HepG2 (cell line): Measurements from ENCODE around the gene ZNF764. TPM values are rescaled to one million over a fixed set of nuclear protein-coding genes. Genes with fewer than 3 reads are reported as not detected.

Experiments used
- BHLHE40 ChIP-seq: IDR thresholded peaks from 2 replicates; pipeline ENCODE4 v1.6.1; 2011; ENCODE audit warnings: low read length, improper control_type of control experiment
- CBX5 ChIP-seq: sonication (generic); formaldehyde crosslinking; IDR thresholded peaks from 2 replicates; pipeline ENCODE4 v1.4.0; 2020; ENCODE audit warnings: missing genetic modification reagents, borderline replicate concordance
- ETV6 ChIP-seq: sonication (generic); formaldehyde crosslinking; conservative IDR thresholded peaks from 2 replicates; pipeline ENCODE4 v1.4.0; 2020; ENCODE audit warnings: missing genetic modification reagents
- MIER3 ChIP-seq: IDR thresholded peaks from 2 replicates; pipeline ENCODE4 v1.6.1; 2016; ENCODE audit warnings: missing compliant biosample characterization, borderline replicate concordance
- NR2F2 ChIP-seq: IDR thresholded peaks from 2 replicates; pipeline ENCODE4 v1.6.1; 2012; ENCODE audit warnings: low read depth, inconsistent platforms, borderline replicate concordance
- RBAK ChIP-seq: sonication (generic); formaldehyde crosslinking; IDR thresholded peaks from 2 replicates; pipeline ENCODE4 v1.5.1; 2020; ENCODE audit warnings: mild to moderate bottlenecking, missing genetic modification reagents
- RFXANK ChIP-seq: IDR thresholded peaks from 2 replicates; pipeline ENCODE4 v1.6.1; 2016
- STAT5B ChIP-seq: sonication (generic); formaldehyde crosslinking; IDR thresholded peaks from 2 replicates; pipeline ENCODE4 v1.4.0; 2020; ENCODE audit warnings: missing genetic modification reagents
- TAF15 ChIP-seq: fragments of 200-400 bp; formaldehyde crosslinking; IDR thresholded peaks from one replicate; pipeline ENCODE4 v1.6.1; 2018; ENCODE audit warnings: mild to moderate bottlenecking, low read depth, low read length; ENCODE audit not compliant: poor library complexity, severe bottlenecking
- ZFYVE20 ChIP-seq: sonication (generic); formaldehyde crosslinking; IDR thresholded peaks from 2 replicates; pipeline ENCODE4 v1.8.0; 2023; ENCODE audit warnings: low read depth, mild to moderate bottlenecking, moderate library complexity, missing genetic modification reagents, borderline replicate concordance
- ZKSCAN8 ChIP-seq: IDR thresholded peaks from 2 replicates; pipeline ENCODE4 v1.6.1; 2016; ENCODE audit warnings: borderline replicate concordance, missing genetic modification reagents, missing compliant biosample characterization
- ZNF878 ChIP-seq: sonication (generic); formaldehyde crosslinking; IDR thresholded peaks from 2 replicates; pipeline ENCODE4 v1.8.1; 2023; ENCODE audit warnings: mild to moderate bottlenecking, missing genetic modification reagents, moderate library complexity
- ZNF879 ChIP-seq: sonication (generic); formaldehyde crosslinking; IDR thresholded peaks from 2 replicates; pipeline ENCODE4 v1.8.1; 2023; ENCODE audit warnings: missing genetic modification reagents
- polyA plus RNA-seq, 8 experiments: library from polyadenylated mRNA; depleted of rRNA in 3 of 8; stranded (reverse) in 7 of 8; unstranded in 1 of 8; fragments of >200 nt; fragmentation: Illumina TruSeq in 4 of 8; extraction: Trizol in 4 of 8; gene quantifications; 2 replicates each; pipeline versions ENCODE4 v1.2.1 to v1.2.3, GENCODE V29; 2011 to 2016; ENCODE audit warnings: low read depth in 4 of 8, missing spikeins in 1 of 8, mixed read lengths in 1 of 8; ENCODE audit not compliant: insufficient read depth in 1 of 8
- total RNA-seq, 5 experiments: library from RNA; depleted of rRNA; stranded (reverse); fragments of >200 nt; fragmentation: Illumina TruSeq; extraction: Trizol; gene quantifications; 2 replicates each; pipeline ENCODE4 v1.2.3, GENCODE V29; 2016; ENCODE audit warnings: low read depth in 1 of 5
- TF ChIP-seq, protein P1 (sequence below), 2 experiments: fragments of 450-650 bp in 1 of 2; sonication (generic) in 1 of 2; formaldehyde crosslinking in 1 of 2; IDR thresholded peaks; 2 replicates each; pipeline versions ENCODE4 v1.6.1 to v1.8.0; 2016 to 2022; ENCODE audit warnings: antibody characterized with exemption in 1 of 2, mild to moderate bottlenecking in 1 of 2, missing genetic modification reagents in 1 of 2
- TF ChIP-seq, protein P2 (sequence below): sonication (generic); formaldehyde crosslinking; IDR thresholded peaks from 2 replicates; pipeline ENCODE4 v1.5.0; 2020; ENCODE audit warnings: missing genetic modification reagents
- TF ChIP-seq, protein P3 (sequence below): sonication (generic); formaldehyde crosslinking; IDR thresholded peaks from 2 replicates; pipeline ENCODE4 v1.9.0; 2021; ENCODE audit warnings: missing genetic modification reagents, mild to moderate bottlenecking, borderline replicate concordance

Gene ZNF764
- total and polyA plus RNA-seq, 2 of the 13 experiments (the other 11 are each of a cell fraction or from before 2014, with no cell fraction given) = 4.1 to 9.1 TPM

DNA sequence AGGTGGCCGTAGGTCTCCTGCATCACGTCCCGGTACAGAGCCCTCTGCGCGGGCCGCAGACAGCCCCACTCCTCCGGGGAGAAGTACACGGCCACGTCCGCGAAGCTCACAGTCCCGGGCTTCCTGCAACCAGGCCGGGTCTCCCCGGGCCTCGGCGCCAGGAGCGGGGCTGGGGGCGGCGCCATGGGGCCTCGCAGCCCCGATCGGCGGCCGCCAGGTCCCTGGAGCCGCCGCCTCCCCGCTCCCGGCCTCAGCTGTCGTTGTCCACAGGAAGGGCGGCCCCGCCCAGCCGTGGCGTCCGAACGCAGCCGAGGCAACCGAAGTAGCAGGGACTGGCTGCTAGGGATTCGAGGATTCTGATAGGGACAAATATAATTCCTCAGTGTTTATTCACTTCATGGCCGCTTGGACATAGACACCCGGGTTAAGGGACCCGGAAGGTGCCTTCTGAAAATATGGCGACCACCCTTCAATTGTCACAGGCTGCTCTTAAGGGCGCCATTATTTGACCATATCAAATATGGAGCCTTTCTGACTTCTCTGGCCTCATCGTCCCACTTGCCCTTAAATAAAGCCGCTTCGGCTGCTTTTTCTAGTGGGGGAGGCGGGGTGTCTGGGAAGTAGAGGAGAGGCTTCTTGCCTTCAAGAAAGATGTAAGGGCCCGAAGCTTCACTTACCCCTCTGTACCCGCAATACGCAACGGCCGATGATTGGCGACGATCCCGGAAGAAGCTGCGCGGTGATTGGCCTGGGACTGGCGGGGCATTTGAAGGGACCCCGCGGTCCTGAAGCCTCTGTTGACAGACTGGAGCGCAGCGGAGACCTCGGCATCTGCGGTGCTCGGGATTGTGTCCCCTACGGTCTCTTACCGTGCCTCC, 13.5 kb upstream of the ZNF764 start, which contains the start of gene ZNF688 (continued):
- TF ChIP-seq ZNF878 (CRISPR knock-in tag) (peak; percentile 81; the same call in 1 of the 2 replicates), STAT5B (CRISPR knock-in tag) (no peak), MIER3 (CRISPR knock-in tag) (no peak), RBAK (CRISPR knock-in tag) (peak; percentile 45; the same call in 1 of the 2 replicates), TAF15 (peak; percentile 71), BHLHE40 (no peak; the same call in 1 of the 2 replicates), ZKSCAN8 (CRISPR knock-in tag) (no peak), ETV6 (CRISPR knock-in tag) (0 out of 2 replicates have a peak, but pooled peaks have one; percentile 11), ZFYVE20 (CRISPR knock-in tag) (no peak), ZNF879 (CRISPR knock-in tag) (peak; percentile 43; the same call in 1 of the 2 replicates), NR2F2 (no peak), RFXANK (CRISPR knock-in tag) (peak; percentile 68; the same call in 1 of the 2 replicates), CBX5 (no peak)
- TF ChIP-seq, protein P1, sequence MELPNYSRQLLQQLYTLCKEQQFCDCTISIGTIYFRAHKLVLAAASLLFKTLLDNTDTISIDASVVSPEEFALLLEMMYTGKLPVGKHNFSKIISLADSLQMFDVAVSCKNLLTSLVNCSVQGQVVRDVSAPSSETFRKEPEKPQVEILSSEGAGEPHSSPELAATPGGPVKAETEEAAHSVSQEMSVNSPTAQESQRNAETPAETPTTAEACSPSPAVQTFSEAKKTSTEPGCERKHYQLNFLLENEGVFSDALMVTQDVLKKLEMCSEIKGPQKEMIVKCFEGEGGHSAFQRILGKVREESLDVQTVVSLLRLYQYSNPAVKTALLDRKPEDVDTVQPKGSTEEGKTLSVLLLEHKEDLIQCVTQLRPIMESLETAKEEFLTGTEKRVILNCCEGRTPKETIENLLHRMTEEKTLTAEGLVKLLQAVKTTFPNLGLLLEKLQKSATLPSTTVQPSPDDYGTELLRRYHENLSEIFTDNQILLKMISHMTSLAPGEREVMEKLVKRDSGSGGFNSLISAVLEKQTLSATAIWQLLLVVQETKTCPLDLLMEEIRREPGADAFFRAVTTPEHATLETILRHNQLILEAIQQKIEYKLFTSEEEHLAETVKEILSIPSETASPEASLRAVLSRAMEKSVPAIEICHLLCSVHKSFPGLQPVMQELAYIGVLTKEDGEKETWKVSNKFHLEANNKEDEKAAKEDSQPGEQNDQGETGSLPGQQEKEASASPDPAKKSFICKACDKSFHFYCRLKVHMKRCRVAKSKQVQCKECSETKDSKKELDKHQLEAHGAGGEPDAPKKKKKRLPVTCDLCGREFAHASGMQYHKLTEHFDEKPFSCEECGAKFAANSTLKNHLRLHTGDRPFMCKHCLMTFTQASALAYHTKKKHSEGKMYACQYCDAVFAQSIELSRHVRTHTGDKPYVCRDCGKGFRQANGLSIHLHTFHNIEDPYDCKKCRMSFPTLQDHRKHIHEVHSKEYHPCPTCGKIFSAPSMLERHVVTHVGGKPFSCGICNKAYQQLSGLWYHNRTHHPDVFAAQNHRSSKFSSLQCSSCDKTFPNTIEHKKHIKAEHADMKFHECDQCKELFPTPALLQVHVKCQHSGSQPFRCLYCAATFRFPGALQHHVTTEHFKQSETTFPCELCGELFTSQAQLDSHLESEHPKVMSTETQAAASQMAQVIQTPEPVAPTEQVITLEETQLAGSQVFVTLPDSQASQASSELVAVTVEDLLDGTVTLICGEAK (IDR thresholded peaks at IDR 0.05) = no peak
- TF ChIP-seq, protein P1 (CRISPR knock-in tag; IDR thresholded peaks at IDR 0.05) = peak; percentile 76; the same call in 1 of the 2 replicates
- TF ChIP-seq, protein P2, sequence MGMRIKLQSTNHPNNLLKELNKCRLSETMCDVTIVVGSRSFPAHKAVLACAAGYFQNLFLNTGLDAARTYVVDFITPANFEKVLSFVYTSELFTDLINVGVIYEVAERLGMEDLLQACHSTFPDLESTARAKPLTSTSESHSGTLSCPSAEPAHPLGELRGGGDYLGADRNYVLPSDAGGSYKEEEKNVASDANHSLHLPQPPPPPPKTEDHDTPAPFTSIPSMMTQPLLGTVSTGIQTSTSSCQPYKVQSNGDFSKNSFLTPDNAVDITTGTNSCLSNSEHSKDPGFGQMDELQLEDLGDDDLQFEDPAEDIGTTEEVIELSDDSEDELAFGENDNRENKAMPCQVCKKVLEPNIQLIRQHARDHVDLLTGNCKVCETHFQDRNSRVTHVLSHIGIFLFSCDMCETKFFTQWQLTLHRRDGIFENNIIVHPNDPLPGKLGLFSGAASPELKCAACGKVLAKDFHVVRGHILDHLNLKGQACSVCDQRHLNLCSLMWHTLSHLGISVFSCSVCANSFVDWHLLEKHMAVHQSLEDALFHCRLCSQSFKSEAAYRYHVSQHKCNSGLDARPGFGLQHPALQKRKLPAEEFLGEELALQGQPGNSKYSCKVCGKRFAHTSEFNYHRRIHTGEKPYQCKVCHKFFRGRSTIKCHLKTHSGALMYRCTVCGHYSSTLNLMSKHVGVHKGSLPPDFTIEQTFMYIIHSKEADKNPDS (CRISPR knock-in tag) = no peak
- TF ChIP-seq, protein P3, sequence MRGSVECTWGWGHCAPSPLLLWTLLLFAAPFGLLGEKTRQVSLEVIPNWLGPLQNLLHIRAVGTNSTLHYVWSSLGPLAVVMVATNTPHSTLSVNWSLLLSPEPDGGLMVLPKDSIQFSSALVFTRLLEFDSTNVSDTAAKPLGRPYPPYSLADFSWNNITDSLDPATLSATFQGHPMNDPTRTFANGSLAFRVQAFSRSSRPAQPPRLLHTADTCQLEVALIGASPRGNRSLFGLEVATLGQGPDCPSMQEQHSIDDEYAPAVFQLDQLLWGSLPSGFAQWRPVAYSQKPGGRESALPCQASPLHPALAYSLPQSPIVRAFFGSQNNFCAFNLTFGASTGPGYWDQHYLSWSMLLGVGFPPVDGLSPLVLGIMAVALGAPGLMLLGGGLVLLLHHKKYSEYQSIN (CRISPR knock-in tag) = no peak
